HEK293T (cell line): ENCODE results near the gene ZFR.
A peak's percentile ranks its signal among the peaks of the same experiment; 100 is the strongest.

Experiments used
- CTCF ChIA-PET: fragments of 350-600 bp; formaldehyde crosslinking; extraction: SDS; loops from one replicate; lab custom pipeline; 2021; ENCODE audit warnings: antibody characterized with exemption, inconsistent platforms; lab: Yijun Ruan, JAX
- POLR2A ChIA-PET: fragments of 350-600 bp; formaldehyde crosslinking; extraction: SDS; loops from one replicate; lab custom pipeline; 2020; ENCODE audit warnings: antibody characterized with exemption, inconsistent platforms; lab: Yijun Ruan, JAX
- DNase-seq: peaks from one replicate; pipeline ENCODE4 v3.0.0; 2012; ENCODE audit warnings: mixed read lengths; ENCODE audit errors: extremely low spot score
- ARNT ChIP-seq: fragments of 450-650 bp; IDR thresholded peaks from 2 replicates; pipeline ENCODE4 v1.6.1; 2017; ENCODE audit warnings: mild to moderate bottlenecking
- BHLHE40 ChIP-seq: fragments of 450-650 bp; IDR thresholded peaks from 2 replicates; pipeline ENCODE4 v1.6.1; 2016; ENCODE audit warnings: mild to moderate bottlenecking, moderate library complexity, borderline replicate concordance
- CTBP1 ChIP-seq: fragments of 450-650 bp; IDR thresholded peaks from 2 replicates; pipeline ENCODE4 v1.6.1; 2016; ENCODE audit warnings: borderline replicate concordance
- ELF4 ChIP-seq: fragments of 450-650 bp; IDR thresholded peaks from 2 replicates; pipeline ENCODE4 v1.6.1; 2017; ENCODE audit warnings: antibody characterized with exemption
- FOXA1 ChIP-seq: fragments of 450-650 bp; IDR thresholded peaks from 2 replicates; pipeline ENCODE4 v1.6.1; 2016; ENCODE audit warnings: mild to moderate bottlenecking
- FOXK2 ChIP-seq: fragments of 450-650 bp; IDR thresholded peaks from 2 replicates; pipeline ENCODE4 v1.6.1; 2016; ENCODE audit warnings: mild to moderate bottlenecking
- FOXM1 ChIP-seq: fragments of 450-650 bp; IDR thresholded peaks from 2 replicates; pipeline ENCODE4 v1.6.1; 2017; ENCODE audit warnings: mild to moderate bottlenecking, borderline replicate concordance
- HDGF ChIP-seq: fragments of 450-650 bp; IDR thresholded peaks from 2 replicates; pipeline ENCODE4 v1.6.1; 2017; ENCODE audit warnings: antibody characterized with exemption, borderline replicate concordance
- L3MBTL2 ChIP-seq: fragments of 450-650 bp; conservative IDR thresholded peaks from 2 replicates; pipeline ENCODE4 v1.6.1; 2016; ENCODE audit warnings: mild to moderate bottlenecking
- LEF1 ChIP-seq: fragments of 450-650 bp; IDR thresholded peaks from 2 replicates; pipeline ENCODE4 v1.6.1; 2017; ENCODE audit warnings: mild to moderate bottlenecking, borderline replicate concordance
- NFRKB ChIP-seq: fragments of 450-650 bp; IDR thresholded peaks from 2 replicates; pipeline ENCODE4 v1.6.1; 2016; ENCODE audit warnings: mild to moderate bottlenecking, moderate library complexity
- SP1 ChIP-seq: fragments of 450-650 bp; IDR thresholded peaks from 2 replicates; pipeline ENCODE4 v1.6.1; 2017
- SUZ12 ChIP-seq: fragments of 450-650 bp; IDR thresholded peaks from 2 replicates; pipeline ENCODE4 v1.6.1; 2016; ENCODE audit warnings: mild to moderate bottlenecking
- TARDBP ChIP-seq: fragments of 450-650 bp; IDR thresholded peaks from 2 replicates; pipeline ENCODE4 v1.6.1; 2016
- ZNF384 ChIP-seq: fragments of 450-650 bp; IDR thresholded peaks from 2 replicates; pipeline ENCODE4 v1.6.1; 2016
- TF ChIP-seq, protein P1 (sequence below): fragments of 450-650 bp; IDR thresholded peaks from 2 replicates; pipeline ENCODE4 v1.6.1; 2016

Gene ZFR

DNA sequence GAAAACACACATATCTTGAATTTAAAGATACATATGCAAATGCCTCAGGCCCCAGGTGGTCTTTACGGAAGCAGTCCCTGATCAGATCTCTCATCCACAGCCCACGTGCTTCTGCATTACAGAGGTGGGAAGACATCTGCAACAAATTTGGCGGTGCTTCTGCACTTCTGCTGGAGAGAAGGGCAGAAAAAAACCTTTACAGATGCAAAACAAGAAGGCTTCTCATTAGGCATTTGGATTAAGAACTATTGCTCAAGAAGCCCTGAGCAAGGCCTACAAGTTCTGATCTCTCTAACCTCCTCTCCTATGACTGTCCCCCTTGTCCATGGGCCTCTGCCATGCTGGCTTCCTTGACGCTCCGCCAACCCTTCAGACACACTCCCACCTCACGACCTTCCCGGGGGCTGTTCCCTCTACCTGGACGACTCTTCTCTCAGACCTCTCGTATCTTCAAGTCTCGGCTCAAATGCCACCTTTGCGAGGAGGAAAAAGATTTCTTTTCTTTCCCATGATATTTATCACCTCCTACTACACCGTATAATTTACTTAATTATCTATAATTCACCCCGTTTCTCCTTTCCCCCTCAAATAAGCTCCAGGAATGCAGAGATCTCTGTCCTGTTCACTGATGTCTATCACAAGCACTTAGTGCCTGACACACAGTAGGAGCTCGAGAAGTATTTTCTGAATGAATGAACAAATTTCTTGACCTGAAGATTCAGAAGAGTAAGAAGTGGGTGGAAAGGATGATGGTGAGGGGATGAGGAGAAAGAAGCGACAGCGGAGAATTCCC, 132.9 kb downstream of the ZFR start:
- CTCF ChIA-PET: no interaction called here
- POLR2A ChIA-PET: no interaction called here
- DNase-seq: no peak
- peak; percentile 36 for TF ChIP-seq L3MBTL2
- TF ChIP-seq HDGF: no peak

DNA sequence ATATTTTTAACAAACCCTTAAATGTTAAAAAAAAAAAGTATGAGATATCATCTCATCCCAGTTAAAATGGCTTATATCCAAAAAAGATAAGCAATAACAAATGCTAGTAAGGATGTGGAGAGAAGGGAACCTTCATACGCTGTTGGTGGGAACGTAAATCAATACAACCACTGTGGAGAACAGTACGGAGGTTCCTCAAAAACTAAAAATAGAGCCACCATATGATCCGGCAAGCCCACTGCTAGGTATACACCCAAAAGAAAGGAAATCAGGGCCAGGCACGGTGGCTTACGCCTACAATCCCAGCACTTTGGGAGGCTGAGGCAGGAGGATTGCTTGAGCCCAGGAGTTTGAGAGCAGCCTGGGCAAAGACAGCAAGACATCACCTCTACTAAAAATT, 134.8 kb downstream of the ZFR start:
- TF ChIP-seq FOXK2 (no peak), SUZ12 (no peak), BHLHE40 (no peak), NFRKB (no peak), ZNF384 (no peak), TARDBP (no peak), FOXM1 (no peak), ARNT (no peak), LEF1 (no peak), FOXA1 (no peak), ELF4 (no peak), L3MBTL2 (no peak), SP1 (no peak), CTBP1 (no peak), HDGF (no peak)
- TF ChIP-seq, protein P1, sequence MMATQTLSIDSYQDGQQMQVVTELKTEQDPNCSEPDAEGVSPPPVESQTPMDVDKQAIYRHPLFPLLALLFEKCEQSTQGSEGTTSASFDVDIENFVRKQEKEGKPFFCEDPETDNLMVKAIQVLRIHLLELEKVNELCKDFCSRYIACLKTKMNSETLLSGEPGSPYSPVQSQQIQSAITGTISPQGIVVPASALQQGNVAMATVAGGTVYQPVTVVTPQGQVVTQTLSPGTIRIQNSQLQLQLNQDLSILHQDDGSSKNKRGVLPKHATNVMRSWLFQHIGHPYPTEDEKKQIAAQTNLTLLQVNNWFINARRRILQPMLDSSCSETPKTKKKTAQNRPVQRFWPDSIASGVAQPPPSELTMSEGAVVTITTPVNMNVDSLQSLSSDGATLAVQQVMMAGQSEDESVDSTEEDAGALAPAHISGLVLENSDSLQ: no peak
- CTCF ChIA-PET: no interaction called here
- DNase-seq: no peak

DNA sequence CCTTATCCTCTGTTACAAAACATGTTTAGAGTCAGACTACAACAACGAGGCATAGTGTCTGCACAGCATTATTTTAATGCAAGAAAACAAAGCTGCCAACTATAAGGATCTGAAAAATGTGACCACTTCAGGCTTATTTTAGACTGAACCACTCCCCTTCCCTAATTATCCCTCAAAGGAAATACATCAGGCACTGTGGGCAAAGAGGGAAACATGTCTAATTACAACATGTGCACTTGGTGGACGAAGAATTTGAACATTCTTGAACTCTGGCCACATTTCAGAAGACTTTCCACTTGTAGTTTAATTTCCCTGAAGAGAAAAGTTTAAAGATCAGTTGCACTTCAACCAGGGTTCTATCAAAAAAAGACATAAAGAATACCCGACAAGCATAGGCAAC, 135.6 kb downstream of the ZFR start:
- TF ChIP-seq, protein P1: no peak
- TF ChIP-seq SUZ12: no peak
- no peak for TF ChIP-seq FOXA1
- TF ChIP-seq HDGF: no peak
- TF ChIP-seq L3MBTL2: no peak
- no peak for TF ChIP-seq ARNT
- no peak for TF ChIP-seq NFRKB
- TF ChIP-seq ELF4: no peak
- TF ChIP-seq TARDBP: no peak
- no peak for TF ChIP-seq LEF1
- TF ChIP-seq BHLHE40: no peak
- TF ChIP-seq SP1: no peak
- no peak for TF ChIP-seq FOXK2
- TF ChIP-seq CTBP1: no peak
- no peak for TF ChIP-seq FOXM1
- TF ChIP-seq ZNF384: no peak
- DNase-seq: no peak
- ChIA-PET CTCF (interaction anchor here (0.7 kb wide), 1 partner anchor 54 kb away, joined by 3 read pairs; no protein-coding TSS in a partner anchor), POLR2A (no interaction called here)

More for the DNA sequence above, 134.8 kb downstream of the ZFR start:
- POLR2A ChIA-PET: no interaction called here

DNA sequence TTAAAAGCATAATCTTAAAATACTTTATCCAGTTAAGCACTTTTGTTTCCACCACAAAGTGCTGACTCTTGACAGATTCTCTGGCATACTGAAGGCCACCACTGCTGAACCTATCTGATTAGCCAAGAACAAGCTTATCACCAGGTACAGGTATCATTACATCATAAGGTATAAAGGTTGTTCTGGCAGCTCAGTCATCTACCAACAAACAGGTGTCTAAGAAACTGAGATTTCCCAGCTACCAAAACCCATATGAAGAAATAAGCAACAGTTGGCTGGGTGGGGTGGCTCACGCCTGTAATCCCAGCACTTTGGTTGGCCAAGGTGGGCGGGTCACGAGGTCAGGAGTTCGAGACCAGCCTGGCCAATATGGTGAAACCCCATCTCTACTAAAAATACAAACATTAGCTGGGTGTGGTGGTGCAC, 136.8 kb downstream of the ZFR start:
- no peak for DNase-seq
- ChIA-PET CTCF (interaction anchor here (0.8 kb wide), 1 partner anchor 22 kb away, joined by 3 read pairs; no protein-coding TSS in a partner anchor), POLR2A (no interaction called here)
- no peak for TF ChIP-seq BHLHE40
- TF ChIP-seq SP1: no peak
- TF ChIP-seq, protein P1: no peak
- TF ChIP-seq TARDBP: no peak
- TF ChIP-seq FOXM1: no peak
- TF ChIP-seq ZNF384: no peak
- TF ChIP-seq FOXA1: no peak

DNA sequence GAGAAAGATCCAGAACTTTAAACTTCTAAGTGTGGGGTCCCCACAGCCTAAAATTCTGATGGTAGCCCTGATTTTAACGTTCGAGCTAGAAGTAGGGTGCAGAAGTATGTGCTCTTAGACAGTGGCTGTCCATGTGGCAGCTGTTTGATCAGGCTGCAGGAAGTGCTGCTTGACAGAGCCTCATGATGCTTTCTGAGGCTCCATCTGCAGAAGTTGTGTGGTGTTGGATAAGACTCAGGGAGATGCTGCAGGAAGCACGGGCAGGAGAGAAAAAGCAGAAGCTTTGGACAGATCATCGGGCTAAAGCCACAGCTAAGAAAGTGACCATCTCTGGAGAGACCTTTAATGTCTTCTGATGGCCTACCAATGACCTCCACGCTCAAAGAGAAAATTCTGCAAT, 139.9 kb downstream of the ZFR start:
- CTCF ChIA-PET: interaction anchor here (0.5 kb wide), 1 partner anchor 29 kb away, joined by 3 read pairs; no protein-coding TSS in a partner anchor
- no peak for DNase-seq
- no peak for TF ChIP-seq ARNT
- TF ChIP-seq FOXK2: no peak
- TF ChIP-seq, protein P1: no peak
- TF ChIP-seq BHLHE40: no peak
- TF ChIP-seq HDGF: no peak
- no peak for TF ChIP-seq LEF1
- TF ChIP-seq NFRKB: no peak
- POLR2A ChIA-PET: no interaction called here
